ENCODE measurements around the gene ROR1. TPM values are rescaled to one million over a fixed set of nuclear protein-coding genes. Genes with fewer than 3 reads are reported as not detected.

ROR1 gene
- total and polyA plus RNA-seq, 9 of the 15 experiments (the other 6 are each of a cell fraction or from before 2014, with no cell fraction given): 0.02 TPM; not detected in 8

- no peak for TF ChIP-seq MTA3 (IDR thresholded peaks at IDR 0.05; ENCODE audit: borderline replicate concordance)
- no peak for TF ChIP-seq NFE2L1 (tag; IDR thresholded peaks at IDR 0.05; ENCODE audit: borderline replicate concordance, low read depth)
- no peak for TF ChIP-seq DDX20 (tag; IDR thresholded peaks at IDR 0.05; ENCODE audit: low read depth)
These were observed 154.6 kb downstream of the ROR1 start (continued) for GRCh38 chr1:63928186-63929105.

- H3K9me1 ChIP-seq (ENCODE audit: control insufficient read depth, insufficient read depth, low read length): no peaks in the 10 kb centered on the region
- intact Hi-C loops (cut with micrococcal nuclease) (no loop called here), in situ Hi-C loops (cut with MboI) (no loop called here)
- H3K27me3 ChIP-seq (ENCODE audit: control insufficient read depth in 2 of 2, insufficient read depth in 2 of 2, low read length in 2 of 2): no peaks in the 10 kb centered on the region
- ATAC-seq (no peak), FAIRE-seq (no peak), DNase-seq (ENCODE audit: extremely low read depth in 1 of 4, low spot score in 3 of 4) (no peak)
- no peaks in the 10 kb centered on the region for H4K20me1 ChIP-seq (replicated peaks; ENCODE audit: control insufficient read depth, insufficient read depth, low read length)
- no peak overlapping the region for H3K9ac ChIP-seq (ENCODE audit: insufficient read depth in 1 of 2, low read depth in 2 of 2, low read length in 2 of 2)
- ChIA-PET CTCF (ENCODE audit: low intra/inter-chr PET ratio) (no interaction called here), POLR2A (no interaction called here)
- no peak overlapping the region for H3K4me2 ChIP-seq (ENCODE audit: insufficient read depth, low read length)
- H3K27ac ChIP-seq (ENCODE audit: extremely low read depth, low read depth, low read length): no peak overlapping the region
- TF ChIP-seq SRSF1 (IDR thresholded peaks at IDR 0.05; ENCODE audit: low read depth, low read length) (no peak), KLF13 (tag; IDR thresholded peaks at IDR 0.05; ENCODE audit: borderline replicate concordance, low read depth) (no peak), ZNF217 (CRISPR knock-in tag; IDR thresholded peaks at IDR 0.05) (no peak), VEZF1 (CRISPR knock-in tag; IDR thresholded peaks at IDR 0.05) (no peak), SIX5 (IDR thresholded peaks at IDR 0.05; ENCODE audit: borderline replicate concordance in 1 of 2, insufficient read depth in 1 of 2, low read depth in 1 of 2, low read length in 2 of 2) (no peak), ZNF436 (CRISPR knock-in tag; IDR thresholded peaks at IDR 0.05) (no peak), TBP (optimal IDR thresholded peaks at IDR 0.05; ENCODE audit: low read depth, low read length) (no peak), CEBPB (tag; IDR thresholded peaks at IDR 0.05) (no peak), PYGO2 (tag; IDR thresholded peaks at IDR 0.05) (no peak), SAFB2 (IDR thresholded peaks at IDR 0.05; ENCODE audit: borderline replicate concordance, low read depth, low read length, severe bottlenecking) (no peak), MCM7 (IDR thresholded peaks at IDR 0.05) (no peak), ZFP30 (CRISPR knock-in tag; IDR thresholded peaks at IDR 0.05; ENCODE audit: borderline replicate concordance) (no peak), TEAD2 (tag; IDR thresholded peaks at IDR 0.05) (no peak), NR1H2 (CRISPR knock-in tag; IDR thresholded peaks at IDR 0.05) (no peak), NFATC3 (IDR thresholded peaks at IDR 0.05) (no peak), ZNF3 (CRISPR knock-in tag; IDR thresholded peaks at IDR 0.05) (no peak), SMARCA5 (IDR thresholded peaks at IDR 0.05) (no peak), ZNF232 (CRISPR knock-in tag; IDR thresholded peaks at IDR 0.05) (no peak)
- H3K9me3 ChIP-seq (replicated peaks; ENCODE audit: control insufficient read depth, insufficient read depth, low read depth, low read length): no peaks in the 10 kb centered on the region
- no peaks in the 10 kb centered on the region for H3K36me3 ChIP-seq (ENCODE audit: control insufficient read depth, insufficient read depth, low read length)
- WGBS (ENCODE audit: insufficient coverage, low coverage, missing lambda C conversion rate): 0% methylated on average over 2 of the region's 3 CpGs
- no peaks in the 10 kb centered on the region for H3K4me1 ChIP-seq (replicated peaks in 1 of 2; ENCODE audit: control insufficient read depth in 2 of 2, insufficient read depth in 2 of 2, low read length in 2 of 2)
- H3K79me2 ChIP-seq (ENCODE audit: control insufficient read depth, insufficient read depth, low read length): no peaks in the 10 kb centered on the region
- no peak overlapping the region for H3K4me3 ChIP-seq
- no TSS peak for BruUV-seq (replicated peaks)
- no peak overlapping the region for H2AFZ ChIP-seq (ENCODE audit: low read depth, low read length)
These were observed 155.3 kb downstream of the ROR1 start for GRCh38 chr1:63929106-63929478.
